Measurements from ENCODE around the gene LIMCH1. TPM values are rescaled to one million over a fixed set of nuclear protein-coding genes. Genes with fewer than 3 reads are reported as not detected.

The LIMCH1 gene
- total and polyA plus RNA-seq, 2 of the 8 experiments (the other 6 are each of a cell fraction or from before 2014, with no cell fraction given) = 2.7 to 3.0 TPM

- Histone ChIP-seq H4K5ac (ENCODE audit: insufficient read length, low read depth, low read length) (no peak overlapping the region), H3K9me3 (ENCODE audit: insufficient read depth in 2 of 2, low read depth in 1 of 2, low read length in 1 of 2) (no peaks in the 10 kb centered on the region; a peak in 1 of 4 replicates), H3K79me1 (ENCODE audit: low read depth, low read length) (no peaks in the 10 kb centered on the region), H3K9ac (replicated peaks in 1 of 4; ENCODE audit: extremely low read depth in 1 of 4, low read depth in 3 of 4, low read length in 3 of 4) (no peak overlapping the region), H3K4ac (replicated peaks; ENCODE audit: insufficient read length, low read depth, low read length) (no peak overlapping the region), H3K4me2 (ENCODE audit: insufficient read depth in 1 of 2, low read depth in 2 of 2, low read length in 2 of 2) (no peak overlapping the region), H3K23ac (ENCODE audit: insufficient read length) (no peak overlapping the region), H3K79me2 (ENCODE audit: control insufficient read depth in 1 of 2, insufficient read depth in 2 of 2, low read length in 2 of 2) (no peaks in the 10 kb centered on the region), H3K14ac (ENCODE audit: insufficient read length) (no peak overlapping the region), H2BK12ac (ENCODE audit: low read depth, low read length) (no peak overlapping the region), H4K91ac (replicated peaks; ENCODE audit: insufficient read length, low read length) (no peak overlapping the region), H3K27me3 (replicated peaks in 1 of 4; ENCODE audit: control insufficient read depth in 3 of 4, extremely low read depth in 1 of 4, insufficient read depth in 3 of 4, low read length in 3 of 4) (no peaks in the 10 kb centered on the region), H3K36me3 (ENCODE audit: control insufficient read depth in 2 of 4, insufficient read depth in 4 of 4, low read length in 3 of 4) (no peaks in the 10 kb centered on the region), H4K20me1 (replicated peaks in 1 of 2; ENCODE audit: control insufficient read depth in 1 of 2, insufficient read depth in 2 of 2, low read length in 2 of 2) (no peaks in the 10 kb centered on the region), H3K56ac (replicated peaks; ENCODE audit: insufficient read length, low read depth, low read length) (no peak overlapping the region), H2BK5ac (ENCODE audit: low read depth, low read length) (no peak overlapping the region), H3K4me1 (replicated peaks in 1 of 4; ENCODE audit: control insufficient read depth in 3 of 4, insufficient read depth in 4 of 4, low read length in 3 of 4) (no peaks in the 10 kb centered on the region), H3K4me3 (ENCODE audit: extremely low read depth in 1 of 4, insufficient read depth in 2 of 4, low read depth in 3 of 4, low read length in 4 of 4) (no peak overlapping the region), H2BK20ac (ENCODE audit: low read length) (no peak overlapping the region), H3K27ac (ENCODE audit: low read depth, low read length) (no peak overlapping the region), H2AFZ (ENCODE audit: low read length) (no peak overlapping the region), H2AK5ac (ENCODE audit: low read depth, low read length) (no peak overlapping the region), H3K23me2 (ENCODE audit: low read depth, low read length) (no peaks in the 10 kb centered on the region), H2BK15ac (ENCODE audit: low read length) (no peak overlapping the region), H2BK120ac (replicated peaks; ENCODE audit: low read depth, low read length) (no peak overlapping the region), H3K18ac (ENCODE audit: extremely low read depth, low read length) (no peak overlapping the region), H4K8ac (ENCODE audit: extremely low read depth, insufficient read depth, low read length) (no peak overlapping the region)
- FAIRE-seq = no peak
- DNase-seq (ENCODE audit: low read depth in 1 of 2, low spot score in 2 of 2) = no peak
- 89% methylated on average over 4 of the region's 4 CpGs; no CpG with 5 or more reads in 1 of the 2 experiments for WGBS, 2 experiments (ENCODE audit: extremely low coverage in 1 of 2, insufficient coverage in 1 of 2, insufficient read length in 1 of 2, insufficient replicate concordance in 2 of 2, low coverage in 1 of 2, low lambda C conversion rate in 2 of 2, missing lambda C conversion rate in 1 of 2)
- ChIA-PET CTCF (ENCODE audit: partially characterized antibody) (interaction anchor here (1.5 kb wide), 1 partner anchor 10 kb away, joined by 3 read pairs; no protein-coding TSS in a partner anchor), POLR2A (ENCODE audit: partially characterized antibody) (no interaction called here)
These were observed 35.6 kb downstream of the LIMCH1 start for GRCh38 chr4:41573502-41574001.
